ENCODE measurements around the gene OGG1.

GRCh38 chr3:9749645-9750555 lies at the start of gene OGG1:
- no peak for TF ChIP-seq CTCF (IDR thresholded peaks at IDR 0.05)
- TF ChIP-seq POLR2AphosphoS2 (conservative IDR thresholded peaks at IDR 0.05; ENCODE audit: low read length), result no peak
- no peak for TF ChIP-seq KDM5A (IDR thresholded peaks at IDR 0.05)
- no peak for TF ChIP-seq ZSCAN20 (CRISPR knock-in tag; IDR thresholded peaks at IDR 0.05)
- TF ChIP-seq EP300 (IDR thresholded peaks at IDR 0.05), result no peak
- TF ChIP-seq POLR2A (IDR thresholded peaks at IDR 0.05; ENCODE audit: low read length), result peak; percentile 50
- no peak for TF ChIP-seq CBX2 (IDR thresholded peaks at IDR 0.05; ENCODE audit: borderline replicate concordance, low read depth)
- TF ChIP-seq SMC3 (IDR thresholded peaks at IDR 0.05), result no peak
- TF ChIP-seq RAD21 (conservative IDR thresholded peaks at IDR 0.05 in 1 of 2, IDR thresholded peaks at IDR 0.05 in 1 of 2), result no peak; a peak in 1 of 5 replicates
- no peak for TF ChIP-seq RFX5 (IDR thresholded peaks at IDR 0.05)
- TF ChIP-seq MAZ (IDR thresholded peaks at IDR 0.05; ENCODE audit: borderline replicate concordance, low read depth, low read length), result no peak
- TF ChIP-seq CEBPB (IDR thresholded peaks at IDR 0.05), result no peak
- TF ChIP-seq BCL3 (IDR thresholded peaks at IDR 0.05), result 0 out of 3 replicates have a peak, but pooled peaks have one; percentile 41
